Coronary artery (tissue), 2 donors: Measurements from ENCODE around the gene SBNO1.
A peak's percentile ranks its signal among the peaks of the same experiment; 100 is the strongest.

Experiments
- DNase-seq: peaks from one replicate; pipeline ENCODE4 v3.0.0-alpha.2; 2017; ENCODE audit warnings: low spot score
- H3K27ac ChIP-seq, 2 donors: fragments of 200-600 bp; sonication (generic); one replicate each; pipeline ENCODE4 v1.5.1; 2016 to 2019
- H3K4me3 ChIP-seq: fragments of 200-600 bp; sonication (generic); 2 replicates; pipeline ENCODE4 v1.5.1; 2016; ENCODE audit warnings: mild to moderate bottlenecking, moderate library complexity
- TF ChIP-seq, protein P1 (sequence below): fragments of 200-600 bp; sonication (generic); IDR thresholded peaks from one replicate; pipeline ENCODE4 v1.5.1; 2019; ENCODE audit warnings: antibody characterized with exemption

Gene SBNO1

DNA sequence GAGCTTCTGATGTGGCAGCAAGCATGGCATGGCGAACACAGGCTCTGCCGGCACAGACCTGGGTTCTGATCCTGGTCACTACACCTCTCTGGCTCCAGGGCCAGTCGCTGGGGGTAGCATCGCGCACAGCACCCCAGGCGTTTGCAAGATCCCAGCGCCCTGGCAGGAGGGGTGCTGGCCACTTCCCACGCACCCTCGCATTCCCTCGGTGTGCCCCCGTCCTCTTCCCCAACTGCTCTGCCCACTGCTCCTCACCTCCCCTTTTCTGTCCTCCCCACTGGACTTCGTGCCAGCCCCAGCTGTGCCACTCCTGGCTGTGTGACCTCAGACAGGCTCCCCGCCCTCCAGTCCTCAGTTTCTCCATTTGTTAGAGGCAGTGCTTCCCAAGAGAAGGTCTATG lies 95.8 kb downstream of the SBNO1 start:
- Histone ChIP-seq H3K27ac (peak overlapping the region; percentile 82 to 95), H3K4me3 (peak overlapping the region; percentile 80)
- TF ChIP-seq, protein P1, sequence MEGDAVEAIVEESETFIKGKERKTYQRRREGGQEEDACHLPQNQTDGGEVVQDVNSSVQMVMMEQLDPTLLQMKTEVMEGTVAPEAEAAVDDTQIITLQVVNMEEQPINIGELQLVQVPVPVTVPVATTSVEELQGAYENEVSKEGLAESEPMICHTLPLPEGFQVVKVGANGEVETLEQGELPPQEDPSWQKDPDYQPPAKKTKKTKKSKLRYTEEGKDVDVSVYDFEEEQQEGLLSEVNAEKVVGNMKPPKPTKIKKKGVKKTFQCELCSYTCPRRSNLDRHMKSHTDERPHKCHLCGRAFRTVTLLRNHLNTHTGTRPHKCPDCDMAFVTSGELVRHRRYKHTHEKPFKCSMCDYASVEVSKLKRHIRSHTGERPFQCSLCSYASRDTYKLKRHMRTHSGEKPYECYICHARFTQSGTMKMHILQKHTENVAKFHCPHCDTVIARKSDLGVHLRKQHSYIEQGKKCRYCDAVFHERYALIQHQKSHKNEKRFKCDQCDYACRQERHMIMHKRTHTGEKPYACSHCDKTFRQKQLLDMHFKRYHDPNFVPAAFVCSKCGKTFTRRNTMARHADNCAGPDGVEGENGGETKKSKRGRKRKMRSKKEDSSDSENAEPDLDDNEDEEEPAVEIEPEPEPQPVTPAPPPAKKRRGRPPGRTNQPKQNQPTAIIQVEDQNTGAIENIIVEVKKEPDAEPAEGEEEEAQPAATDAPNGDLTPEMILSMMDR: no peak
- DNase-seq: no peak

DNA sequence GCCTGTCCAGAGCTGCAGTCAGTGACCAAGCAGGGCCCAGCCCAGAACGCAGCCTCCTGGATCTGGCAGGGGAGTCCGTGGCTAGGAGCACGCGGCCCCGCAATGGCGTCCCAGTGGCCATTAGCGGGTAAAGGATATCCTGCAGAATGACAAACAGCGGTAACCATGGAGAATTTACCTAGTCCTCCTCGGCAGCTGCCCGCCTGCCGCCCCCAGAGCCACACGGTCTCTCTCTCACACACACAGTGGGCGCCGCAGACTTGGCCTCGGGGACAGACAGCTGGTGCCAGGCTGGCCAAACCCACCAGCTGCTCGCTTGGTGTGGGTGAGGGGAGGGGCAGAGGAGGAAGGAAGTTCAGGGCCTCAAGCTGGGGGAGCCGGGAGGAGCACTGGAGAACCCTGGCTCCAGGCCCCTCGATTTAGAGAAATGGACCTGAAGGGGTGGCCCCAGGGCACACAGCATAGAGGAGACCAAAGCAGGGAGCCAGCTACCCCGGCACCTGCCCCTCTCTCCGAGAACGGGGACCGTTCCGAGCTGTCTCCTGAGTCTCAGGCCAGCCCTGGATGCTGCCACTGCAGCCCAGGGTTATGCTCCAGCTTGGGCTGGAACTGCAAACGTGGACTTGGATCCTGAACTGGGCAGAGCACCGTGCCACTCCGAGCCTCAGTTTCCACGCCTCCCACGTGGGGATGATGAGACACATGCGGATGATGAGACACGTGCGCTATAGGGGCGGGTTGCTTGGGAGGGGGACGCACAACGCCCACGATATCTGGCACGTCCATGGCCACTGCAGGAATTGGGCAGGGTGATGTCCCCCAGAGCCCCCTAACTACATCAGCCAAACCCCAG lies 96.4 kb downstream of the SBNO1 start:
- TF ChIP-seq, protein P1: no peak
- peak overlapping the region in 1 of 2 donors; percentile 95 for H3K27ac ChIP-seq
- DNase-seq: no peak
- peak overlapping the region; percentile 80 for H3K4me3 ChIP-seq

DNA sequence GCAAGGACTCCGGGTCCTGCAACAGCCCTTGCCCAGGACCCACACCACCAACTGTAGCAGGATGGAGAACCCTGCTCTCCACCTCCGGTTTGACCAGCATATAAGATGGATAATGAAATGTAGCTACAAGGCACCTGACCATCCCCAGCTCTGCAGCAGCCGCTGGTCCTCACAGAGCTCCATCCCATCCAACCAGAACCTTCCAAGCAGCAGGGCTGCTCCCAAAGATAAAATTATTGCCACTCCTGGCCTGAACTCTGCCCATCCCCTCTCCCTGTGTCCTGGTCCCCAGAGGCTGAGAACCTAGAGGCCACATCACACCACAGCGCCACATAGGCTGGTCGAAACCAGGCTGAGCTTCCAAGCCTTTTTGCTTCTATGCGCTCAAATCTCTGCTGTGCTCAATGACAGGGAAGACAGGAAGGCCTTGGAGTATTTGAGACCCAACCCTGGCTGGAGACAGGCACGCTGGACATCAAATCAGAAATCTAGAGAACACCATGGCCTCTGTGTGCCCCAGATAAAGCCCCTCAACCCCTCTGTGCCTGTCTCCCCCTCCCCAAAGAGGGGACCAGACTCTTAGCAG lies 97.2 kb downstream of the SBNO1 start:
- Histone ChIP-seq H3K4me3 (no peak overlapping the region), H3K27ac (peak overlapping the region in 1 of 2 donors; percentile 95)
- DNase-seq: no peak
- TF ChIP-seq, protein P1: no peak

DNA sequence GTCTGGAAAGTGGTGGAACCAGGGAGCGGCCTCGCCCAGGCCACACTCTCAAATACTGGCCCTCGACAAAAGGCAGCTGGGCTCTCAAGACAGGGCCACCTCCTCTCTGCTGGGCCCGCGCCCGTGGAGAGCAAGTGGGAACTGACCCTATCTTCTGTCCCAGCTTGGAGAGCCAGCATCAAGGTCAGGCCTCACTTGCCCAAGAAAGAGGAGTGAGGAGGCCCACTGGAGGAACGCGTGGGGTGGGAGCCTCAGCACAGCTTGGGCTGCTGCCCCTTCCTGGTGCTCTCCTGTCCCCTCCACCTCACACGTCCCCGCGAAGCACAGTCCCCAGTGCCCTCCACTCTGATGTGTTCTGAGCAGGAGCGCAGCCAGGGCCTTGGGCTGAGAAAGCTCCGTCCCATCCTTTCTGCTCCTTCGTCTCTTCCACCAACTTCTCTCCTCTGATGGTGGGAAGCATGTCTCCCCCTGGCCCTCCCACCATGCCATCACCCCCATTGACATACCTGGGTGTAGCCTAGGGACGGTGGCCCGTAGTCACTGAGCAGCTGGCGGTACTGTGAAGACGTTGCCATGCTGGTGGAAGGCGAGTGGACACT lies 97.9 kb downstream of the SBNO1 start:
- no peak for DNase-seq
- Histone ChIP-seq H3K4me3 (no peak overlapping the region), H3K27ac (no peak overlapping the region)
- TF ChIP-seq, protein P1: no peak

DNA sequence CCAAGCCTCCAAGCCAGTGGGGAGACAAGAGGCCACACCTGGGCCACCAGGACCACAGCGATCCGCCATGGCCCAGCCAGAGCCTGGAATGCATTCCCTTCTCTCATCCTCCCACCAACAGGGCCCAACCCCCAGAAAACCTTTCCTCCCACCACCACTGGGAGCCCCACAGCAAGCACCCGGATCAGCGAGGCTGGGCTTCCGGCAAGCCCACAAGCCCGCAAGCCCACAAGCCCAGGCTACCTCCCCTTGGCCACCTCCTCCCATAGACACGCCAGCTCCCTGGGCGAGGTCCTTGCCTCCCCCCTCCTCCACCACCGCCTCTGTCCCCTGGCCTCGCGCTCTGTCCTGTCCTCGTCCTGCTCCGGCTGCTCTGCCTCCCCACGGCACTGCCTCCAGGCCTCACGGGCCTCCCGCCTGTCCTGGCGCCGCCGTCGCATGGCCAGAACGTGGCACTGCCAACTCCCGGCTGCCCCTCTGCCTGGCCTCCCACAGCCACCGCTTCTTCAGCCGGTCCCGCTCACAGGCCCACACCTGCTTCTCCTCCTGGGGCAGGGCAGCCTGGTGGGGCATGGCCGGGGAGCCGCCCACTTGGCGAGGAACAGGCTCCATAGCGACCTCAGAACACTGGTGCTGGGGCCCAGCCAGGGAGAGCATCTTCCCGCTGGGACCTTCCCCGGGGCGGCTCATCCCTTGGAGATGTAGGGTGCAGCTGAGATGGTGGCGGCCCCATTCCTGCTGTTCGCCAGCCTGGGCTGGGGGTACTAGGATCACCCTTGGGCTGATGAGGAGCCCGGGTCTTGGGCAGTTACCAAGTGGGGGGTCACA lies 98.6 kb downstream of the SBNO1 start:
- Histone ChIP-seq H3K27ac (no peak overlapping the region), H3K4me3 (no peak overlapping the region)
- TF ChIP-seq, protein P1: no peak
- no peak for DNase-seq

DNA sequence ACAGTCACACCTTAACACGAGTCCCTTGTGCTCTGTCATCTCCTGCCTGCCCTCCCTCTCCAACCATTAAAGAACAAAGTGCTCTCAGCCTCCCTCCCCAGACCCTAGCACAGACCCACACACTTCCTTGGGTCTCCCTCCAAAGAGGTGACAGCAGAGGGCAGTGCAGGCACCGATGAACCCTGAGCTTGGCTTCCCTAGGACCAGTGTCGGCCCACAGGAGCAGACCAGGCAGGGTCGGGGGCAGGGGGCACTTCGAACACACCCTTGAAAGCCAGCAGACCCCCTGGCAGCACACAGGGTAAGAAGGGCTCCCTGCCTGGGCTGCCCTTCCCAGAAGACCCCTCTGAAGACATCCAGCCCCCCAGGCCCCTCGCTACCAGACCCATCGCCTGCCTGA lies 100.0 kb downstream of the SBNO1 start:
- Histone ChIP-seq H3K27ac (no peak overlapping the region), H3K4me3 (no peak overlapping the region)
- no peak for DNase-seq
- TF ChIP-seq, protein P1: no peak
